ENCODE results near the gene GBE1.

Gene GBE1

DNA sequence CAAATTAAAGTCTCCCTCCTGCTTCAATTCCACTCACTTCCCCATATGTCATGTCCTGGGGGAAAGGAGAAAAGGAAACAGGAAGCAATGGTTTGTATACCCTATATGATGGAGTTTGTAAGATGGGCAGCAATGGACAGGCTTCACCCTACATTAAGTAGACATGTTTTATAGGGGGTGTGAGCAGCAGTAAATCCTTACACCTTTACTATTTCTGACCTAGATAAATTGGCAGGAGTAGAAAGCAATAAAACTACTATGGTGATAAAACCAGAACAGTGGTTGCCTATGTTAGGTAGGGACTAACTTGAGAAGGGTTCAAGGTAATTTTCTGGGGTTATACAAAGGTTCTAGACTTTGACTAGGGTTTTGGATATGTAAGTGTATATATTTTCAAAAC is 301.7 kb downstream of the GBE1 start:
- DNase-seq, result no peak

DNA sequence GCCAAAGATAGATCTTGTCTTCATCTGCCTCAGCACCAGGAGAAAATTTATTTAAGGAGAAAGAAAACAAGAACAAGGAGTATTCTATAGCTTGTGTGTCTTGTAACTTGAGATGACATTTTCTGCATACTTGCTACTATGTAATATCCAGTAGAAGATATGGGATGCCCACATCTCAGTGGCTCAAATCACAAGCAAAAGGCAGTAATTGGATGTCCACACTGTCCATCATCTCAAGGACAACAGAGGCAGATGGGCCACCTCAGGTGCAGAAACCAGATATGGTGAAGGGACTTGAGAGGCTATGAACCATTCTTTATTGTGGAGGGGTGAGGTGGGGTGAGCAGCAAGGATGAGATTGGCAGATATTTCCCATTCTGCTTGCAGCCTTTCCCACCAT is 309.0 kb downstream of the GBE1 start:
- DNase-seq, result no peak

GRCh38 chr3:81451611-81452010 is 309.8 kb downstream of the GBE1 start:
- DNase-seq, result no peak

- DNase-seq, result no peak
Observed at GRCh38 chr3:81451140-81451539, 310.3 kb downstream of the GBE1 start.

DNA sequence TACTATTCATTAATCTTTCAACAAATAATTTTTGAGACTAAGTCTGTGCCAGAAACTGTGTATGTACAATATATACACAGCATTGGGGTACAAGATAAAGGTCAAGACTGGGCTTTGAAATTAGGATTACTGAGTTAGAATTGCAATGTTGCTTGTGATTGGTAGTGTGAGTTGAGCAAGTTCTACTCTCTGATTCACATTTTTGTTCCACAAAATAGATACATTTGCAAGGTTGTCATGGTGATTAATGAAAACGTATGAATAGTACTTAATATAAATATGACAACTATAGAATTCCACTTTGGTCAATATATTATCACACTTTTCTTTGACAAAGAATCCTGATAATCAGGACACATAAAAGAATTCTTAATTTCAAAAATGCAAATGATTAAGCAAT is 314.6 kb downstream of the GBE1 start:
- no peak for DNase-seq

DNA sequence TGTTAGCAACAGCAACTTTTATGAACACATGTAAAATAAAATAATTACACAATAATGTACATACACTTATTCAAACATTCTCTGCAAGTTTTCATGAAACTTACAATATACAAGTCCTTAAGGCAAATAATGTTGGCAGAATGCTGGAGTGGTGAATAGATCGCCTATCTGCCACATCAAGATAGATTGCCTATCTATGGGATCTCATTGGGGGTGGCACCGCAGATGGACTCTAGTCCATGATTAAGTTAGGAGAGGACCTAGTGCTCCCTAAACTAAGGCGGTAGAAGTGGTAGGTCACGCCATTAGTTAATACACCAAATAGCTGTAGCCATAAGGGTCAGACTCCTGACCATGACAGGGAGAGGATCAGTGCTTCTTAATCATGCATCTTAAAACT is 315.7 kb downstream of the GBE1 start:
- DNase-seq, result no peak

DNA sequence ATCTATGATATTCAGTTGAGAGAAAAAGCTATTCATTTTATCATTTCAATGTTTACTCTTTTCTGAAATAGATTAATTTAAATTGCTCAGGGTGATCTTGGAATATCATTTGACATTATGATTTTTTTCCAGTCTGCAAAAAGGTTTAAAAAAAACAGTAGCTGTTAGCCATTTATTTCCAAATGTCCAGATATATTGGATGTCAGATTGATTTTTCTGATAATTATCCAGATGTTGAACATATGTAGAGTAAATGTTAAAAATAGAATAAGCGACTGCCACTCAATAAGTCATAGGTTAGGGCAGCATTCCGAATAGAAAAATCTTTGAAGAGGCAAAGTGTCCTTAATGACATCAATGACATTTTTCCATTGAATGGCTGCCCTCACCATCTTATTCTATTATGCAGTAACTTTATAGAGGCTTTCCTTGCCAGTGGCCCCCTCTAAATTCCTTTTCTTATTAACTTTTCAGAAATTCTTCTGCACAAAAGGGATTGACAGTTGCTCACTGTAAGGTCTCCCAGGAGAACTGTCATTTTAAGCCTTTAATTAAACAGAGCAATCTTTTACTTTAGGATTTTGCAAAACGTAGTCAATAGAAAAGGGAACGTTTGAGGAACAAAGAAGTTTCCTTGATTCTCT is 316.5 kb downstream of the GBE1 start:
- DNase-seq, result no peak

DNA sequence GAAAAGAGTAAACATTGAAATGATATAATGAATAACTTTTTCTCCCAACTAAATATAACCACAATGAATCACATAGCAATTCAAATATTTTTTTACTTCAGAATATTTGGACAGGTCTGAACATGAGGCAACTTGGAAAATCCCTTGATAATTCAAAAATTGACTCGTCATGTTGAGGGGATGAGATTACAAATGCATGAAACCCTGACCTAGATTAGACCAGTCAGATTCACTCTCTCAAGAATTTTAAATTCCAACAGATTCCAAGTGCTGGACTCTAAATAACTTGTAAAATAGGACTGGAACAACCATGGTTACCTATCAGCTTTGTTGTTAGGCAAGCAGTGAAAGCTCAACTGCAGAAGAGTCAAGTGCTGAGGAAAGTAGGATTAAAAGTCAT is 317.5 kb downstream of the GBE1 start:
- DNase-seq, result no peak

- no peak for DNase-seq
Observed at GRCh38 chr3:81443457-81443782, 318.0 kb downstream of the GBE1 start.

- no peak for DNase-seq
Observed at GRCh38 chr3:81442758-81443456, 318.5 kb downstream of the GBE1 start.

DNA sequence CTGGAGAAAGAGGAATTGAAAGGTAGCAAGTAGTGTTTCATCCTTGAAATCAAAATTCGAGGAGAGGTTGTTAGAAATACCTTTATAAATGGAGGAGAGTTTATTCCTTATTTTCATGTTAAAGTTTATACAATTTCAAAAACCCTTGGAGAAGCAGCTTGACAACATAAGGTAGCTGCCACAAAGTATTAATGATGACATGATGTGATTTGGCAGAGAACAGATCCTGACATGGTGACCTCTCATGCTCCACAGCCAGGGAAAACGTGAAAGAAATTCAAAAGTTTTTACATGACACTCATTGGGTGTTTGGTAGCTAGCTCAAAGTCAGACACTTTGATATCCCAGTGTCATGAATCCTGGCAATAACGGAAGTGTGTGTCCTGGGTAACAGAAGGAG is 320.8 kb downstream of the GBE1 start:
- DNase-seq, result no peak

All from T-helper 9 cell (primary cell).